Myocyte (in vitro differentiated cells): ENCODE data around the gene SLC22A25. TPM values are rescaled to one million over a fixed set of nuclear protein-coding genes. Genes with fewer than 3 reads are reported as not detected.
A peak's percentile ranks its signal among the peaks of the same experiment; 100 is the strongest.
"Not testable (repeated sequence)": the region's sequence is repeated elsewhere in the genome, so short reads cannot be mapped to it uniquely, and the experiment has no call there.

Experiments
- DNase-seq: peaks from one replicate; pipeline ENCODE4 v3.0.0-alpha.2; 2012; ENCODE audit warnings: low read depth
- total RNA-seq: library from RNA; depleted of rRNA; stranded (reverse); fragments of >200 nt; gene quantifications from 2 replicates; pipeline ENCODE4 v1.2.3, GENCODE V29; 2014

Gene SLC22A25
- total RNA-seq, 1 donor from 2014 or later = not detected

- DNase-seq = not testable (repeated sequence)
Measured at GRCh38 chr11:63235471-63236461, 7.6 kb downstream of the SLC22A25 start.

DNA sequence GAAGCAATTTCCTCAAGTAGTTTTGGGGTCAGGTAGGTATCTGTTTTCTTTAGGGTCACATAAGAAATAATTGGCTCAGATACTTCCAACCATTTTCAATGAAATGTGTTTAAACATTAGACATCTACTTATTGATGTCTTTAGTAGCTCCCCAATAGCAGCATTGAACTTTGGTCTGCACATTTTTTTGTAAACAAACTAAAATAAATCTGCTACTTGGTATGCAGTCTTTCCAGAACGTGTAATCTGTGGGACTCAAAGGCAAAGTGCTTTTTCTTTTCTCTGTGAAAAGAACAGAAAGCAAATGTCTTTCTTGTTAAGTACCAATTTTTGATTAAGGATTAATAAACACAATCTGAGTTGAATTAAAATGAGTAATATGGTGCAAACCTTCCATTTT lies 13.6 kb downstream of the SLC22A25 start:
- DNase-seq = no peak

DNA sequence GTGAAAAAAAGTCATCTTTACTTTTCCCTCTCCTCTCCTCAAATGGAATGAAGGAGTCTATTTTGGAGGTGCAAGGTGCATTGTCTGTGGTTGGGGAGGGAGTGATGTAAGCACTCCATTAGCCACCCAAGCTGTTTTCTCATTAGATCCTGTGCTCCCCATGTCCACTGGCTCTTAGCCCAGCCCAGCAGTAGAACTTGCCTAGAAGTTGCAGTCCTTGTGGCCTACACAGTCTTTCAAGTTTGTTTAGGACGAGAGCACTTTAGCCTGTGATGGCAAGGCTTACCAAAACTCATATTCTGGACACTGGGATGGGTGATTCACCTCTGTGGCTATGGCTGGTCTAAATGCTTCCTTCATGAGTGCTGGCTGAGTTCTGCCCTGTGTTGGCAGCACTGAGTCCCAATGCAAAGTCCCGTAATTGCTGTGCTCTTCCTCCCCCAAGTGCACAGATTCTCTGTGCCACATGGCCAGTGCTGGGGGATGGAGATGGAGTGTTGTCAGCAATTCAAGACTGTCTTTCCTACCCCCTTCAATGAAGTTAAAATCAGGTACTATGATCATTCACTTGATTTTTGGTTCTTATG lies 15.8 kb downstream of the SLC22A25 start:
- no peak for DNase-seq

DNA sequence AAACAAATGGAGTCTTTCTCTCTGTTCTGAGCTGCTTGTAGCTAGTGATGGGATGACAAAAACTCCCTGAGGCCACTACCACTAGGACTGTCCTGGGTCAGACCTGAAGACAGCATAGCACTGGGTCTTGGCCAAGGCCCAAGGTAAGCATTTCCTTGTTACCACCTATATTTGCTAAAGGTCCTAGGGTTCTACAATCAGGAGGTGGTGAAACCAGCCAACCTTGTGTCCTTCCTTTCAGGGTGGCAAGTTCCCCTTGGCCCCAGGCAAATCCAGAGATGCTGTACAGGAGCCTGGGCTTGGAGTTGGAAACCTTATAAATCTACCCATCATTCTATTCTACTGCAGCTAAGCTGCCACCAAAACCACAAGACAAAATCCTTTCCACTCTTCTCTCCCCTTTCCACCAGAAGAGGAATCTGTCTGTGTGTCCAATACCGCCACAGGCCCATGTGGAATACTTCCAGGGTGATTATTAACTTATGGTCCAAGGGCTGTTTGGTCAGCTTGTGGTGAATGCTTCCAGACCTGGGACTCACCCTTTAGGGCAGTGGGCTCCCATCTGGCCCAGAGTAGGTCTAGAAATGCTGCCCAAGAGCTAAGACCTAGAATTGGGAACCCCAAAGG lies 16.8 kb downstream of the SLC22A25 start:
- no peak for DNase-seq

GRCh38 chr11:63214093-63214492 lies 29.3 kb downstream of the SLC22A25 start:
- no peak for DNase-seq

GRCh38 chr11:63212742-63213141 lies 30.7 kb downstream of the SLC22A25 start:
- peak; percentile 12 for DNase-seq

- DNase-seq = no peak
Measured at GRCh38 chr11:63210111-63210510, 33.3 kb downstream of the SLC22A25 start.

Other genes starting within 250 kb of the SLC22A25 start
- gene SLC22A8, start 227.8 kb downstream of the SLC22A25 start, total RNA-seq = not detected in 2 replicates
- gene SLC22A24, start 99.4 kb downstream of the SLC22A25 start, total RNA-seq = not detected in 2 replicates
- not detected in 2 replicates for gene SLC22A9, start 126.2 kb upstream of the SLC22A25 start, total RNA-seq
- 0.52 and 2.8 TPM in 2 replicates for gene PLAAT5, start 247.6 kb upstream of the SLC22A25 start, total RNA-seq